Measurements from ENCODE around the gene DENND6B. TPM values are rescaled to one million over a fixed set of nuclear protein-coding genes. Genes with fewer than 3 reads are reported as not detected.

The DENND6B gene
- total and polyA plus RNA-seq, 2 of the 13 experiments (the other 11 are each of a cell fraction or from before 2014, with no cell fraction given): 0.95 to 3.8 TPM

DNA sequence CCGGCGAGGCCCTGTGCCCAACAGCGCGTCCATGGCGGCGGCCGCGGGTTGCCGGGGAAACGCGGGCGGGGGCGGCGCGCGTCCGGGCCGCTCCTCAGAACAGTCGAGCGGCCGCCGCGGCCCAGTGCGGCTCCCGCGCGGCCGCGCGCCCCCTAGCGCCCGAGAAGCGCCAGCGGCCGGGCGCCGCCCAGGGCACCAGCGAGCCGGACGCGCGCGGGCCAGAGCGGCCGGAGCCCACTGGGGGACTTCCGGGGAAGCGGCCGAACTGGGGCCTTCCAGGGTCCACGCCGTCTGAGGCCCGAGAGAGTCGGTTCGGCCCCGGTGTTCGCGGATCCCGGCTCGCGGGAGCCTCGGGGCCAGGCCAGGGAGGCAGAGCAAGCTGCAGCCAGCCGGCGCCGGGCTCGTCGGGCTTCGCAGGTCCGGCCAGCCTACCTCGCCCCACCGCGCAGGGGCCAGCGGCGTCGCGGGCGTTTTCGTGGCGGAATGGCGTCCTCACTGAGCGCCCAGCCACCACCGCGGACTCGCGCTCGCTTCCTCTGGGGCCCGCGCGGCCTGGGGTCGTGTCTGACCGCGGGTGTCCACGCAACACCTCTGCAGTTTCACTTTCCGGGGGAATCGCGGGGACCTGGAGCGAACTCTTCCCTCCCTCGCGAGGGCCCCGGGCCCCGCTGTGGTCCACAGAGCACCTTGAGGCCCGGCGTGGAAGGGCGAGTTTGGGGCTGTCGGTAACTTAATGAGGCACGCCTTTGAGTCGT, at the start of gene DENND6B (continued):
- TF ChIP-seq PAXIP1 (CRISPR knock-in tag; conservative IDR thresholded peaks at IDR 0.05): no peak
- no peak for TF ChIP-seq ZNF496 (CRISPR knock-in tag; IDR thresholded peaks at IDR 0.05; ENCODE audit: insufficient replicate concordance)
- TF ChIP-seq ZNF484 (CRISPR knock-in tag; IDR thresholded peaks at IDR 0.05; ENCODE audit: borderline replicate concordance, low read depth): no peak; the same call in 1 of the 2 replicates
- TF ChIP-seq, protein P1, sequence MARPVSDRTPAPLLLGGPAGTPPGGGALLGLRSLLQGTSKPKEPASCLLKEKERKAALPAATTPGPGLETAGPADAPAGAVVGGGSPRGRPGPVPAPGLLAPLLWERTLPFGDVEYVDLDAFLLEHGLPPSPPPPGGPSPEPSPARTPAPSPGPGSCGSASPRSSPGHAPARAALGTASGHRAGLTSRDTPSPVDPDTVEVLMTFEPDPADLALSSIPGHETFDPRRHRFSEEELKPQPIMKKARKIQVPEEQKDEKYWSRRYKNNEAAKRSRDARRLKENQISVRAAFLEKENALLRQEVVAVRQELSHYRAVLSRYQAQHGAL (CRISPR knock-in tag; IDR thresholded peaks at IDR 0.05; ENCODE audit: not compliant biosample characterization): peak; percentile 35
- TF ChIP-seq REL (CRISPR knock-in tag; conservative IDR thresholded peaks at IDR 0.05): no peak
- TF ChIP-seq THYN1 (CRISPR knock-in tag; IDR thresholded peaks at IDR 0.05; ENCODE audit: borderline replicate concordance, low read depth): no peak
- TF ChIP-seq ZBTB49 (CRISPR knock-in tag; IDR thresholded peaks at IDR 0.05; ENCODE audit: borderline replicate concordance): no peak
- no peak for TF ChIP-seq SRF (IDR thresholded peaks at IDR 0.05; ENCODE audit: low read depth, low read length)
- no peak for TF ChIP-seq FOXO1 (CRISPR knock-in tag; IDR thresholded peaks at IDR 0.05)
- peak; percentile 86; the same call in 1 of the 2 replicates for TF ChIP-seq ZNF879 (CRISPR knock-in tag; IDR thresholded peaks at IDR 0.05)
- no peak for TF ChIP-seq ZNF644 (CRISPR knock-in tag; IDR thresholded peaks at IDR 0.05; ENCODE audit: low read depth)
- TF ChIP-seq FOSL1 (CRISPR knock-in tag; IDR thresholded peaks at IDR 0.05; ENCODE audit: borderline replicate concordance): peak; percentile 37; the same call in 1 of the 2 replicates
- TF ChIP-seq ZNF225 (CRISPR knock-in tag; IDR thresholded peaks at IDR 0.05): peak; percentile 52; the same call in 1 of the 2 replicates
- no peak for TF ChIP-seq CBX2 (IDR thresholded peaks at IDR 0.05; ENCODE audit: low read depth, low read length)
- TF ChIP-seq CBX2 (CRISPR knock-in tag; IDR thresholded peaks at IDR 0.05; ENCODE audit: low read depth): no peak
- no peak for TF ChIP-seq GFI1 (CRISPR knock-in tag; IDR thresholded peaks at IDR 0.05; ENCODE audit: borderline replicate concordance)
- no peak for TF ChIP-seq ZNF746 (CRISPR knock-in tag; IDR thresholded peaks at IDR 0.05)
- no peak for TF ChIP-seq ZBTB20 (CRISPR knock-in tag; IDR thresholded peaks at IDR 0.05; ENCODE audit: borderline replicate concordance, low read depth)
- no peak for TF ChIP-seq IRF2 (CRISPR knock-in tag; IDR thresholded peaks at IDR 0.05)
- TF ChIP-seq ZSCAN25 (CRISPR knock-in tag; IDR thresholded peaks at IDR 0.05): peak; percentile 68; the same call in 1 of the 2 replicates
- TF ChIP-seq, protein P2, sequence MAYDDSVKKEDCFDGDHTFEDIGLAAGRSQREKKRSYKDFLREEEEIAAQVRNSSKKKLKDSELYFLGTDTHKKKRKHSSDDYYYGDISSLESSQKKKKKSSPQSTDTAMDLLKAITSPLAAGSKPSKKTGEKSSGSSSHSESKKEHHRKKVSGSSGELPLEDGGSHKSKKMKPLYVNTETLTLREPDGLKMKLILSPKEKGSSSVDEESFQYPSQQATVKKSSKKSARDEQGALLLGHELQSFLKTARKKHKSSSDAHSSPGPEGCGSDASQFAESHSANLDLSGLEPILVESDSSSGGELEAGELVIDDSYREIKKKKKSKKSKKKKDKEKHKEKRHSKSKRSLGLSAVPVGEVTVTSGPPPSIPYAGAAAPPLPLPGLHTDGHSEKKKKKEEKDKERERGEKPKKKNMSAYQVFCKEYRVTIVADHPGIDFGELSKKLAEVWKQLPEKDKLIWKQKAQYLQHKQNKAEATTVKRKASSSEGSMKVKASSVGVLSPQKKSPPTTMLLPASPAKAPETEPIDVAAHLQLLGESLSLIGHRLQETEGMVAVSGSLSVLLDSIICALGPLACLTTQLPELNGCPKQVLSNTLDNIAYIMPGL (CRISPR knock-in tag; IDR thresholded peaks at IDR 0.05; ENCODE audit: borderline replicate concordance in 1 of 2, low read depth in 1 of 2): peak; percentile 78 to 93; a peak in 3 of 4 replicates

Data from HepG2 (cell line).